Measurements from ENCODE around the gene KRTAP4-11.

DNA sequence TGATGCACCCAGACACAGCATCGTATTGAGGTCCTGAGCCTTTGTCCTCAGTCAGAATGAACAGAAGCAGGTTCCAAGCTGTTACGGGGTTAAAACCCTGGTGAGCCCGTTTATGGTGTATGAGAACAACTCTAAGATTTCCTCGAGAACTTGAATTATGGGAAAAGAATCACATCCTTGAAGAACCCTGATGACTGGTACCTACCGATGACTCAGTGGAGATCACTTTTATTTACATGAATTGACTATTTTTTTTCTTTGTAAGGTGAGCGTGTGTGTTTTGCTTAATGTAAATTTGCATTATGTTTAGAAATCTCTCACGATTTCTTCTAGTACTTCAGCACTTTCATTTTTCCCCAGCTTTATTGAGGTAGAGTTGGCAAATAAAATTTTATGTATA, 45.7 kb upstream of the KRTAP4-11 start:
- TF ChIP-seq, protein P1, sequence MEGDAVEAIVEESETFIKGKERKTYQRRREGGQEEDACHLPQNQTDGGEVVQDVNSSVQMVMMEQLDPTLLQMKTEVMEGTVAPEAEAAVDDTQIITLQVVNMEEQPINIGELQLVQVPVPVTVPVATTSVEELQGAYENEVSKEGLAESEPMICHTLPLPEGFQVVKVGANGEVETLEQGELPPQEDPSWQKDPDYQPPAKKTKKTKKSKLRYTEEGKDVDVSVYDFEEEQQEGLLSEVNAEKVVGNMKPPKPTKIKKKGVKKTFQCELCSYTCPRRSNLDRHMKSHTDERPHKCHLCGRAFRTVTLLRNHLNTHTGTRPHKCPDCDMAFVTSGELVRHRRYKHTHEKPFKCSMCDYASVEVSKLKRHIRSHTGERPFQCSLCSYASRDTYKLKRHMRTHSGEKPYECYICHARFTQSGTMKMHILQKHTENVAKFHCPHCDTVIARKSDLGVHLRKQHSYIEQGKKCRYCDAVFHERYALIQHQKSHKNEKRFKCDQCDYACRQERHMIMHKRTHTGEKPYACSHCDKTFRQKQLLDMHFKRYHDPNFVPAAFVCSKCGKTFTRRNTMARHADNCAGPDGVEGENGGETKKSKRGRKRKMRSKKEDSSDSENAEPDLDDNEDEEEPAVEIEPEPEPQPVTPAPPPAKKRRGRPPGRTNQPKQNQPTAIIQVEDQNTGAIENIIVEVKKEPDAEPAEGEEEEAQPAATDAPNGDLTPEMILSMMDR (IDR thresholded peaks at IDR 0.05) = no peak
- TF ChIP-seq EP300 (IDR thresholded peaks at IDR 0.05) (no peak), POLR2A (IDR thresholded peaks at IDR 0.05) (no peak)
